ENCODE measurements around the gene KSR1. TPM values are rescaled to one million over a fixed set of nuclear protein-coding genes. Genes with fewer than 3 reads are reported as not detected.
A peak's percentile ranks its signal among the peaks of the same experiment; 100 is the strongest.

The KSR1 gene
- total and polyA plus RNA-seq, 4 donors = 23.0 to 71.1 (median 47.0) TPM

GRCh38 chr17:27477050-27477888 lies 21.0 kb downstream of the KSR1 start:
- Histone ChIP-seq H3K27ac (ENCODE audit: low read depth, low read length) (no peak overlapping the region), H3K4me3 (ENCODE audit: low read depth, low read length) (no peak overlapping the region), H3K4me1 (ENCODE audit: control insufficient read depth, insufficient read depth, low read length) (peaks cover 7% of the 10 kb centered on the region), H3K9me3 (ENCODE audit: control insufficient read depth, insufficient read depth, low read length) (no peaks in the 10 kb centered on the region), H3K36me3 (ENCODE audit: control insufficient read depth, insufficient read depth, low read length) (peaks cover 3% of the 10 kb centered on the region), H3K27me3 (ENCODE audit: control insufficient read depth, insufficient read depth, low read length) (no peaks in the 10 kb centered on the region)
- no peak for DNase-seq (ENCODE audit: low read depth in 4 of 6, low spot score in 6 of 6)
- WGBS (ENCODE audit: insufficient coverage) = 66% methylated on average over 3 of the region's 9 CpGs

DNA sequence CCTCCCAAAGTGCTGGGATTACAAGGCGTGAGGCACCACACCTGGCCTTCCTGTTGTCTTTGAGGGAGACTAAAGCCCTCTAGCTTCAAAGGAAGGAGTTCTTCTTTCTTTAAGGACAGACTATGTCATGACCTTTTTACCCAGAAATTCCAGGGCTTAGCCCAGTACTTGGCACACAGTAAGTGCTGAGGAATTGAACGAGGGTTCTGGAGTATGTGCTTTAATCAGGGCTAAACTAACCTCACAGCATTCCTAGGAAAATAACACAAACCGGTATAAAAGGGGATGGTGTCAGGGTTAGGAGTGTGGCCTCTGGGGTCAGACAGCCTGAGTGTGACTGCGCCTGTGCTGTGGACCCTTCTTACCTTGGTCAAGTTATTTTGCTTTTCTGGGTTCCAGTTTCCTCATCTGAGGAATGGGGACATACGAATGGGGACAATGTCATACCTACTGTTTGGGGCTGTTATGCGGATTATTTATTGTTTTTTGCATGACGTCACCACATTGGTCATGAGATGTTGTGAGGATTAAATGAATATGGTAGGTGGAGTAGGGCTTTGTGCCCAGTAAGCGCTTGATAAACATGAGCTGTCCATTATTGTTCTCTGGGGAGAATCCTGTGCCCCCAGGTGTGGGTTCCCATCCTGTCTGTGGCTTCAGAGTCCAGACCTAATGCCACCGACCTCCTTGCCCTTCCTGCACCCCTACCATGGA lies 21.9 kb downstream of the KSR1 start:
- peaks cover 6% of the 10 kb centered on the region for H3K4me1 ChIP-seq (ENCODE audit: control insufficient read depth, insufficient read depth, low read length)
- H3K27ac ChIP-seq (ENCODE audit: low read depth, low read length) = no peak overlapping the region
- no peaks in the 10 kb centered on the region for H3K9me3 ChIP-seq (ENCODE audit: control insufficient read depth, insufficient read depth, low read length)
- peaks cover 3% of the 10 kb centered on the region for H3K36me3 ChIP-seq (ENCODE audit: control insufficient read depth, insufficient read depth, low read length)
- no peak overlapping the region for H3K4me3 ChIP-seq (ENCODE audit: low read depth, low read length)
- DNase-seq (ENCODE audit: low read depth in 4 of 6, low spot score in 6 of 6) = no peak
- 100% methylated on average over 6 of the region's 9 CpGs for WGBS (ENCODE audit: insufficient coverage)
- no peaks in the 10 kb centered on the region for H3K27me3 ChIP-seq (ENCODE audit: control insufficient read depth, insufficient read depth, low read length)

DNA sequence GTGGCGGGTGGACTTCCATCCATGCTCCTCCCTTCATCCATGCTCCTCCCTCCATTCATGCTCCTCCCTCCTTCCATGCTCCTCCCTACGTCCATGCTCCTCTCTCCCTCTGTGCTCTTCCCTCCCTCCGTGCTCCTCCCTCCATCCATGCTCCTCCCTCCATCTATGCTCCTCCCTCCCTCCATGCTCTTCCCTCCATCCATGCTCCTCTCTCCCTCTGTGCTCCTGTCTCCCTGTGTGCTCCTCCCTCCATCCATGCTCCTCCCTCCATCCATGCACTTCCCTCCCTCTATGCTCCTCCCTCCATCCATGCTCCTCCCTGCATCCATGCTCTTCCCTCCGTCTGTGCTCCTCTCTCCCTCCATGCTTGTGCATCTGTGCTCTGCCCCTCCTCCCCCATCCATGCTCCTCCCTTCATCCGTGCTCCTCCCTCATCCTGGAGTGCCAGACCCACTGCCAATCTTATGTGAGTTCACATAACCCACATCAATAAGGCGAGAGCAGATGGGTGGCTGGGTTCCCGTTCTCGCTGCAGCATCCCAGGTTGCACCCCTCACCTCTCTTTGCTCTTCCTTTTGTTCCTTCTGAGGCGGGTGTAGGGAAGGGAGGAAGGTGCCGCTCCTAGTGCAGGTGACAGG lies 22.8 kb downstream of the KSR1 start:
- WGBS (ENCODE audit: insufficient coverage) = 89% methylated on average over 6 of the region's 10 CpGs
- Histone ChIP-seq H3K4me3 (ENCODE audit: low read depth, low read length) (no peak overlapping the region), H3K27me3 (ENCODE audit: control insufficient read depth, insufficient read depth, low read length) (no peaks in the 10 kb centered on the region), H3K27ac (ENCODE audit: low read depth, low read length) (no peak overlapping the region), H3K36me3 (ENCODE audit: control insufficient read depth, insufficient read depth, low read length) (peaks cover 4% of the 10 kb centered on the region), H3K9me3 (ENCODE audit: control insufficient read depth, insufficient read depth, low read length) (no peaks in the 10 kb centered on the region), H3K4me1 (ENCODE audit: control insufficient read depth, insufficient read depth, low read length) (peaks cover 6% of the 10 kb centered on the region)
- DNase-seq (ENCODE audit: low read depth in 4 of 6, low spot score in 6 of 6) = no peak

DNA sequence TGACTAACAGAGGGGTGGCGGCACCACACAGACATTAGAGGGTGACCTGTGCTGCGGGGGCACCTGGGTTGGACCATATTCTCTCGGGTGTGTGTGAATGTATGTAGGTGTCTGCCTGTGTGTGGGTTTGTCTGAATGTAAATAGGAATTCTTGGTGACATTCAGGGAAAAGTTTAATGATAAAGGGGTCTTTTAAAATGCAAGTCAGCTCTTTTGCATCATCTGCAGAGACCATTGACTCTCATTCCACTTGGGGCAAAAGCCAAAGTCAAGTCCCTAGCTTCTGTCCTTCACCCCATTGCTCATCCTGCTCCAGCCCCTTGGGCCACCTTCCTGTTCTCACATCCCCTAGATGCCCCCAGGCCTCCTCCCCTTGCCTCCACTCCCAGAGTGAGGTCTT lies 23.6 kb downstream of the KSR1 start:
- 82% methylated on average over 3 of the region's 3 CpGs for WGBS (ENCODE audit: insufficient coverage)
- H3K4me3 ChIP-seq (ENCODE audit: low read depth, low read length) = no peak overlapping the region
- peaks cover 11% of the 10 kb centered on the region for H3K36me3 ChIP-seq (ENCODE audit: control insufficient read depth, insufficient read depth, low read length)
- DNase-seq (ENCODE audit: low read depth in 4 of 6, low spot score in 6 of 6) = no peak
- H3K9me3 ChIP-seq (ENCODE audit: control insufficient read depth, insufficient read depth, low read length) = no peaks in the 10 kb centered on the region
- no peaks in the 10 kb centered on the region for H3K27me3 ChIP-seq (ENCODE audit: control insufficient read depth, insufficient read depth, low read length)
- H3K4me1 ChIP-seq (ENCODE audit: control insufficient read depth, insufficient read depth, low read length) = peaks cover 6% of the 10 kb centered on the region
- no peak overlapping the region for H3K27ac ChIP-seq (ENCODE audit: low read depth, low read length)

GRCh38 chr17:27480699-27481098 lies 24.5 kb downstream of the KSR1 start:
- Histone ChIP-seq H3K27ac (ENCODE audit: low read depth, low read length) (no peak overlapping the region), H3K27me3 (ENCODE audit: control insufficient read depth, insufficient read depth, low read length) (no peaks in the 10 kb centered on the region), H3K4me3 (ENCODE audit: low read depth, low read length) (no peak overlapping the region), H3K36me3 (ENCODE audit: control insufficient read depth, insufficient read depth, low read length) (peaks cover 11% of the 10 kb centered on the region), H3K9me3 (ENCODE audit: control insufficient read depth, insufficient read depth, low read length) (no peaks in the 10 kb centered on the region), H3K4me1 (ENCODE audit: control insufficient read depth, insufficient read depth, low read length) (peaks cover 6% of the 10 kb centered on the region)
- WGBS (ENCODE audit: insufficient coverage) = 100% methylated on average over 1 of the region's 4 CpGs
- DNase-seq (ENCODE audit: low read depth in 4 of 6, low spot score in 6 of 6) = no peak

GRCh38 chr17:27481327-27481726 lies 25.1 kb downstream of the KSR1 start:
- Histone ChIP-seq H3K9me3 (ENCODE audit: control insufficient read depth, insufficient read depth, low read length) (no peaks in the 10 kb centered on the region), H3K4me1 (ENCODE audit: control insufficient read depth, insufficient read depth, low read length) (peaks cover 5% of the 10 kb centered on the region), H3K27me3 (ENCODE audit: control insufficient read depth, insufficient read depth, low read length) (no peaks in the 10 kb centered on the region), H3K27ac (ENCODE audit: low read depth, low read length) (no peak overlapping the region), H3K4me3 (ENCODE audit: low read depth, low read length) (no peak overlapping the region), H3K36me3 (ENCODE audit: control insufficient read depth, insufficient read depth, low read length) (peaks cover 12% of the 10 kb centered on the region)
- 76% methylated on average over 4 of the region's 4 CpGs for WGBS (ENCODE audit: insufficient coverage)
- DNase-seq (ENCODE audit: low read depth in 4 of 6, low spot score in 6 of 6) = no peak

DNA sequence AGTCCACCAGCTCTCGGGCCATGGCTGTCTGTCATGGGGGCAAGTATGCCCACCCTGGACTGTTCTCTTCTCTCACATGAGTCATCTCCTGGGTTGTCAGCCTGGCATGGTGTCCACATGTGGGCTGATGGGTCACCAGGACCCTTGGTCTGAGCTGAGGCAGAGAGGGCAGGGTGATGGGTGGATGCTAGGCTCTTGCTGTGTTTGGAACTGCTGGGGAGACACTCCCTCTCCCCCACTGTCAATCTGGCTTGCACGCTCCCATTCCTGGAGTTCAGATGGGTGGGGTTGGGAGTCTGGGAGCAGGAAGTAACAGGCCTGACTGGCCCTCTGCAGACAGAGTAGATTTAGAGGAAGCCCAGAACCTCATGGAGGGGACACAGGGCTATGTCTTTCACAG lies 28.9 kb downstream of the KSR1 start:
- Histone ChIP-seq H3K27ac (ENCODE audit: low read depth, low read length) (no peak overlapping the region), H3K4me1 (ENCODE audit: control insufficient read depth, insufficient read depth, low read length) (peaks cover 17% of the 10 kb centered on the region), H3K36me3 (ENCODE audit: control insufficient read depth, insufficient read depth, low read length) (peaks cover 14% of the 10 kb centered on the region), H3K4me3 (ENCODE audit: low read depth, low read length) (no peak overlapping the region), H3K9me3 (ENCODE audit: control insufficient read depth, insufficient read depth, low read length) (no peaks in the 10 kb centered on the region), H3K27me3 (ENCODE audit: control insufficient read depth, insufficient read depth, low read length) (no peaks in the 10 kb centered on the region)
- WGBS (ENCODE audit: insufficient coverage) = 86% methylated on average over 1 of the region's 2 CpGs
- no peak for DNase-seq (ENCODE audit: low read depth in 4 of 6, low spot score in 6 of 6)

DNA sequence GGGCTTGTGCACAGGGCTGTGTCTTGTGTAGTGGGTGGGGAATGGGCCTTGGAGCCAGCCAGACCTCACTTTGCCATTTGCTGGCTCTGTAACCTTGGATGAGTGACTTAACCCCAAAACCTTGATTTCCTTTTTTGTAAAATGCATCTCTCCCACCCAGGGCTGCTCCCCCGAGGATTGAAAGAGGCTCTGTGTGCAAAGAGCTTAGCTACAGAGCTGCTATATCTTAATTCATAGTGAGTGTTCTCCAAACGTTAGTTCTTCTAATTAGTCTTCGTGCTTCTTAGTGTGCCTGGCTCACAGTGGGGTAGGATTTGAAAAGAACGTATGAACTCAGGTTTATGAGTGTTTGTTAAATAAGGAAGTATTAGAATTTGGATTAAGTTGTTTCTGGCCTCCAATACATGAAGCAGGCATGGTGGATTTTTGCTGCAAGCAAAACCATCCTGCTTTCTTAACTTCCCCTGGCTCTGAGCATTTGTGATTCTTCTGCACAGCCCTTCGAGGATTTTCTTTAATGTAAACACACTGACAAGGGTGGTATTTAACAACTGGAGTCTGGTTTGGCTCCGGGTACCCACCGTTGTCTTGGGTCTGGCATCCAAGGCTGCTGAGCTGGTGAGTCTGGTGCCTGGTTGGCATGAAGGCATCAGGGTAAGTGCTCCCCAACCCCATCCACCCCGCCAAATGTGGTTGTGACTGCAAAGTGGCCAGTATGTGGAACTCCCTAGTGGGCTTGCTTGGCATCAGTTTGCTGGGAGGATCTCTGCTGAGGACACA lies 29.7 kb downstream of the KSR1 start:
- Histone ChIP-seq H3K4me1 (ENCODE audit: control insufficient read depth, insufficient read depth, low read length) (peaks cover 17% of the 10 kb centered on the region), H3K4me3 (ENCODE audit: low read depth, low read length) (no peak overlapping the region), H3K9me3 (ENCODE audit: control insufficient read depth, insufficient read depth, low read length) (no peaks in the 10 kb centered on the region), H3K27me3 (ENCODE audit: control insufficient read depth, insufficient read depth, low read length) (no peaks in the 10 kb centered on the region), H3K36me3 (ENCODE audit: control insufficient read depth, insufficient read depth, low read length) (peaks cover 14% of the 10 kb centered on the region), H3K27ac (ENCODE audit: low read depth, low read length) (no peak overlapping the region)
- WGBS (ENCODE audit: insufficient coverage) = 53% methylated on average over 4 of the region's 8 CpGs
- DNase-seq (ENCODE audit: low read depth in 4 of 6, low spot score in 6 of 6) = peak in 1 of 6 donors; percentile 57

GRCh38 chr17:27486741-27487140 lies 30.5 kb downstream of the KSR1 start:
- Histone ChIP-seq H3K27ac (ENCODE audit: low read depth, low read length) (no peak overlapping the region), H3K36me3 (ENCODE audit: control insufficient read depth, insufficient read depth, low read length) (peaks cover 14% of the 10 kb centered on the region), H3K4me1 (ENCODE audit: control insufficient read depth, insufficient read depth, low read length) (peaks cover 20% of the 10 kb centered on the region), H3K27me3 (ENCODE audit: control insufficient read depth, insufficient read depth, low read length) (no peaks in the 10 kb centered on the region), H3K4me3 (ENCODE audit: low read depth, low read length) (no peak overlapping the region), H3K9me3 (ENCODE audit: control insufficient read depth, insufficient read depth, low read length) (no peaks in the 10 kb centered on the region)
- 88% methylated on average over 4 of the region's 5 CpGs for WGBS (ENCODE audit: insufficient coverage)
- DNase-seq (ENCODE audit: low read depth in 4 of 6, low spot score in 6 of 6) = no peak
